Gastroesophageal sphincter (tissue), 3 donors: ENCODE results near the gene CEBPG.

Experiments used
- POLR2A ChIP-seq, 2 donors: fragments of 450-650 bp; IDR thresholded peaks; one replicate each; pipeline ENCODE4 v1.6.1; 2017; ENCODE audit warnings: antibody characterized with exemption in 2 of 2, mild to moderate bottlenecking in 2 of 2, moderate library complexity in 1 of 2
- TF ChIP-seq, protein P1 (sequence below), 4 experiments: fragments of 200-600 bp in 2 of 4; fragments of 450-650 bp in 2 of 4; sonication (generic) in 1 of 4; IDR thresholded peaks; one replicate each; pipeline ENCODE4 v1.5.1; 2017 to 2019; ENCODE audit warnings: antibody characterized with exemption in 4 of 4, mild to moderate bottlenecking in 2 of 4, moderate library complexity in 2 of 4

DNA sequence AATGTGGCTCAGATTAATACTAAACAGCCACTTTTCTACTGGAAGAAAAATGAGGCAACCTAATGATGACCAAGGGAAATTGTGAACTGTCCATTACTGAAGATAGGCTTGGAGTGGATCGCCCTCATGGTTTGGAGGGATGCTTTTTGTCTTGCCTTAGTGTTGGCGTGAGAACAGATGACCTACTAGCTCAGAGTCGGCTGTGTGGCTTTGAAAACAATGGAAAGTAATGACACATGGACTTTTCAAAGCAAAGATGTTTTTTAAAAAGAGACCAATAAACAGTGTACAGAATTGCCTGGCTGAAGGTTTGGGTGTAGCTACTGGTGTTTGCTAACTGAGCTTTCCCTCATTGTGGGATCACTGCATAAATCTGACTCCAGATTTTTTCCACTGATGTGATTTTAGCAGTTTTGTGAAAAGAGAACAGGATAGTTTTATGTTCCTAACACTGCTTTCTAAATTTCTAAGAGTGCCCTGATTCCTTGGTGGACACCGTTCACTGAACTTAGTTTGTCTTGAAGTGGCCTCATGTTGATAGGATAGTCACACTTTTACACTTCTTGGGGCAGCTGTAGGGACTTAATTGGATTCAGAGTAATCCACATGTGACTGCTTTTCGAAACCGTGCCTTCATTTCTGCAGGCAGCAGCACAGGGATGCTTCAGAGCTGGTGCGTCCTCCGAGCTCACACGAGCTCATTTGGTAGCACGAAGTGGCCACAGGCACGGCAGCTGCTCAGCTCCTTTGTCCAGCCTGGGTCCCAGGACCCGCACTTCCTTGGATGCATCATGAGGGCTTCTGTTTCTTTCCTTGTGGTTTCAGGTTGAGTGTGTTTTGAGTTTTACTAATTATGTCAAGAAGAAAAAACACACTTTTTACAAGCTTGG, 4.3 kb downstream of the CEBPG start:
- no peak for TF ChIP-seq POLR2A (IDR thresholded peaks at IDR 0.05)
- TF ChIP-seq, protein P1, sequence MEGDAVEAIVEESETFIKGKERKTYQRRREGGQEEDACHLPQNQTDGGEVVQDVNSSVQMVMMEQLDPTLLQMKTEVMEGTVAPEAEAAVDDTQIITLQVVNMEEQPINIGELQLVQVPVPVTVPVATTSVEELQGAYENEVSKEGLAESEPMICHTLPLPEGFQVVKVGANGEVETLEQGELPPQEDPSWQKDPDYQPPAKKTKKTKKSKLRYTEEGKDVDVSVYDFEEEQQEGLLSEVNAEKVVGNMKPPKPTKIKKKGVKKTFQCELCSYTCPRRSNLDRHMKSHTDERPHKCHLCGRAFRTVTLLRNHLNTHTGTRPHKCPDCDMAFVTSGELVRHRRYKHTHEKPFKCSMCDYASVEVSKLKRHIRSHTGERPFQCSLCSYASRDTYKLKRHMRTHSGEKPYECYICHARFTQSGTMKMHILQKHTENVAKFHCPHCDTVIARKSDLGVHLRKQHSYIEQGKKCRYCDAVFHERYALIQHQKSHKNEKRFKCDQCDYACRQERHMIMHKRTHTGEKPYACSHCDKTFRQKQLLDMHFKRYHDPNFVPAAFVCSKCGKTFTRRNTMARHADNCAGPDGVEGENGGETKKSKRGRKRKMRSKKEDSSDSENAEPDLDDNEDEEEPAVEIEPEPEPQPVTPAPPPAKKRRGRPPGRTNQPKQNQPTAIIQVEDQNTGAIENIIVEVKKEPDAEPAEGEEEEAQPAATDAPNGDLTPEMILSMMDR (IDR thresholded peaks at IDR 0.05): no peak
